ENCODE measurements around the gene ETFA.
A peak's percentile ranks its signal among the peaks of the same experiment; 100 is the strongest.
"Not testable (repeated sequence)": the region's sequence is repeated elsewhere in the genome, so short reads cannot be mapped to it uniquely, and the experiment has no call there.

The ETFA gene

DNA sequence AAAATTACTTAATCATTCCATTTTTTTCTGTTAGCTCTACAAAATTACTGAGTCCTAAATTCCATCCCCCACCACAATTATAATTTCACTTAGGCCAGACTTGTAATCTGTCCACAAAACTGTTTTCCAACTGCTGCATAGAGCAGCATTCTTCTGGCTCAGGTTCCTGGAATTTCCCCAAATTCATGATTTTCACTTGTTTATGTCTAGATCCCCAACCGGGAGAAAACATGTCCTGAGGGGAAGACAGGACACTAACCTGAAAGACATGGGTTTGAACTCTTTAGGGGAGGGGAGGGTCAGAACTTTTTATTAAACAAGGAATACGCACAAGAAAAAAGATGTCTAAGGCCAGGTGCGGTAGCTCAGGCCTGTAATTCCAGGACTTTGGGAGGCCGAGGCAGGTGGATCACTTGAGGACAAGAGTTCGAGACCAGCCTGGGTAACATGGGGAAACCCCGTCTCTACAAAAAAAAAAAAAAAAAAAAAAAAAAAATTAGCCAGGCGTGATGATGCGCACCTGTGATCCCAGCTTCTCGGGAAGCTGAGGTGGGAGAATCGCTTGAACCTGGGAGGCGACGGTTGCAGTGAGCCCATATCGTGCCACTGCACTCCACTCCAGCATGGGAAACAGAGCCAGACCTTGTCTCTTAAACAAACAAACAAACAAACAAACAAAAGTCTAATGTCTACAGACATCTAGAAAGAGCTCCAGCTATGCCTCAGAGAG, 1.5 kb downstream of the ETFA start:
- H3K4me3 ChIP-seq (ENCODE audit: low read length) = peak overlapping the region; percentile 91
- TF ChIP-seq, protein P1, sequence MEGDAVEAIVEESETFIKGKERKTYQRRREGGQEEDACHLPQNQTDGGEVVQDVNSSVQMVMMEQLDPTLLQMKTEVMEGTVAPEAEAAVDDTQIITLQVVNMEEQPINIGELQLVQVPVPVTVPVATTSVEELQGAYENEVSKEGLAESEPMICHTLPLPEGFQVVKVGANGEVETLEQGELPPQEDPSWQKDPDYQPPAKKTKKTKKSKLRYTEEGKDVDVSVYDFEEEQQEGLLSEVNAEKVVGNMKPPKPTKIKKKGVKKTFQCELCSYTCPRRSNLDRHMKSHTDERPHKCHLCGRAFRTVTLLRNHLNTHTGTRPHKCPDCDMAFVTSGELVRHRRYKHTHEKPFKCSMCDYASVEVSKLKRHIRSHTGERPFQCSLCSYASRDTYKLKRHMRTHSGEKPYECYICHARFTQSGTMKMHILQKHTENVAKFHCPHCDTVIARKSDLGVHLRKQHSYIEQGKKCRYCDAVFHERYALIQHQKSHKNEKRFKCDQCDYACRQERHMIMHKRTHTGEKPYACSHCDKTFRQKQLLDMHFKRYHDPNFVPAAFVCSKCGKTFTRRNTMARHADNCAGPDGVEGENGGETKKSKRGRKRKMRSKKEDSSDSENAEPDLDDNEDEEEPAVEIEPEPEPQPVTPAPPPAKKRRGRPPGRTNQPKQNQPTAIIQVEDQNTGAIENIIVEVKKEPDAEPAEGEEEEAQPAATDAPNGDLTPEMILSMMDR (conservative IDR thresholded peaks at IDR 0.05; ENCODE audit: low read length) = no peak
- peak; percentile 61 for DNase-seq (ENCODE audit: low read depth)

- H3K4me3 ChIP-seq (ENCODE audit: low read length) = no peak overlapping the region
- DNase-seq (ENCODE audit: low read depth) = no peak
- TF ChIP-seq, protein P1 (conservative IDR thresholded peaks at IDR 0.05; ENCODE audit: low read length) = no peak
Measured at GRCh38 chr15:76303909-76304308, 7.4 kb downstream of the ETFA start.

DNA sequence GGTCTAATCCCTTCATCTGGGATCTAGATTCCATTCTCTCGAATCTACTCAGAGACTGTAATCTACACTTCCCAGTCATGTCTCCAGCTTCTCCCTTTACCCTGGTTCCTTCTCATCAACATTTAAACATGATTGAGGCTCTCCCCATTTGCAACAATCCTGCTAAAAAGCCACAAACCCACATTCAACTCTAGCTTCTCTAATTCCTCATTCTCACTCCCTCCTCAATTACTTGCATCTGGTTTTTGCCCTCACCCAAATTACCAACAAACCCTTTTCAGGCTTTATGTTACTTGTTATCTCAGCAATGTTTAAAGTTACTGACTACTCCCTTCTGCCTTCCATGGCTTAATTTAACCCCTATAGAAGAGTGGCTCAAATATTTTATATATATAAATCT, 11.5 kb downstream of the ETFA start:
- TF ChIP-seq, protein P1 (conservative IDR thresholded peaks at IDR 0.05; ENCODE audit: low read length) = no peak
- DNase-seq (ENCODE audit: low read depth) = no peak
- H3K4me3 ChIP-seq (ENCODE audit: low read length) = no peak overlapping the region

- TF ChIP-seq, protein P1 (conservative IDR thresholded peaks at IDR 0.05; ENCODE audit: low read length) = no peak
Measured at GRCh38 chr15:76298986-76299385, 12.3 kb downstream of the ETFA start.

GRCh38 chr15:76297951-76298350, 13.3 kb downstream of the ETFA start:
- not testable (repeated sequence) for DNase-seq (ENCODE audit: low read depth); H3K4me3 ChIP-seq (ENCODE audit: low read length)

More at GRCh38 chr15:76298986-76299385, 12.3 kb downstream of the ETFA start:
- no peak for DNase-seq (ENCODE audit: low read depth)
- H3K4me3 ChIP-seq (ENCODE audit: low read length) = no peak overlapping the region

- TF ChIP-seq, protein P1 (conservative IDR thresholded peaks at IDR 0.05; ENCODE audit: low read length) = no peak
- DNase-seq (ENCODE audit: low read depth) = no peak
- H3K4me3 ChIP-seq (ENCODE audit: low read length) = no peak overlapping the region
Measured at GRCh38 chr15:76296849-76297248, 14.4 kb downstream of the ETFA start.

- DNase-seq (ENCODE audit: low read depth); H3K4me3 ChIP-seq (ENCODE audit: low read length): not testable (repeated sequence)
Measured at GRCh38 chr15:76294463-76294862, 16.8 kb downstream of the ETFA start.

DNA sequence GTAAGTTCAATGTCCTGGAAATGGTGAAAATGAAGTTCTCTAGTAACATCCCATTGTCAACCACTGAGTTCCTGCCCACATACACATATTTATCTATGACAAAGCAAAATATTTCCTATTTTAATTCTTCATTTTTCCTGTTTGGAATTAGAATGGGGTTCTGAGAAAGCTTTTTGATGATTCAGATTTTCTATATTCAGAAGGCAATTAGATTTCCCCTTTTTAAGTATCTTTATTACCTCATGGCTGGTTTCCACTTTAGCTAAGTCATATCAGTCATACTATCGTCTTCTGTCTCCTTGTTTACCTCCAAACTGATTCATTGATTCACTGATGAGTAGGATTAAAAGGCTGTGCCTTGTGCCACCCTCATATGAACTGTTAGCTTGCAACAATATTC, 17.9 kb downstream of the ETFA start:
- no peak overlapping the region for H3K4me3 ChIP-seq (ENCODE audit: low read length)
- TF ChIP-seq, protein P1 (conservative IDR thresholded peaks at IDR 0.05; ENCODE audit: low read length) = no peak
- DNase-seq (ENCODE audit: low read depth) = peak; percentile 11
